ENCODE measurements around the gene CAB39.
A peak's percentile ranks its signal among the peaks of the same experiment; 100 is the strongest.

The CAB39 gene

DNA sequence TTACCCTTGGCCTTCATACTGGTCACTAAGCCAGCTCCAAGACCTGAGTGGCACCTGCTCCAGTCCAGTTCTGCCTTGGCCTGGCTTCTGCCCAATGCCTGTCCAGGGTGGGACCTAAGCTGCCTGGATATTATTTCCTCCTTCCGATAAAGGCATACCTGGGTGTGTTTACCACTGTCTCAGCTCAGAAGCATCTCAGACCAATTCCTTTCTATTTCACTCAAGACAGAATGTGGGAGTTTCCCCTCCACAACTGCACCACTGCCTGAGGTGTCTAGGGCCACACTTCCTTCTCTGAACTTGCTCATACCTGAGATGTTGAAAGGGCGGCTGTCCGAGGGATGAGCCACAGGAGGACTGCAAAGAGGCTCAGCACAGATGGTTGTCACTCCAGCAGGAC lies 18.4 kb upstream of the CAB39 start:
- Histone ChIP-seq H3K27ac (ENCODE audit: low read length, poor library complexity, severe bottlenecking) (no peak overlapping the region), H2AFZ (ENCODE audit: low read depth, low read length) (no peak overlapping the region), H3K9me3 (ENCODE audit: control insufficient read depth, low read length) (no peaks in the 10 kb centered on the region), H2BK15ac (ENCODE audit: low read depth, poor library complexity, severe bottlenecking) (no peak overlapping the region), H3K23ac (ENCODE audit: low read length in 2 of 2) (no peak overlapping the region), H4K91ac (ENCODE audit: low read length) (no peak overlapping the region), H3K4ac (ENCODE audit: low read depth in 1 of 2, low read length in 2 of 2) (no peak overlapping the region), H3K18ac (ENCODE audit: low read depth in 1 of 2, low read length in 2 of 2) (peak overlapping the region in 1 of 2 experiments; percentile 11), H3K79me1 (replicated peaks; ENCODE audit: low read length, poor library complexity, severe bottlenecking) (no peaks in the 10 kb centered on the region), H3K4me2 (ENCODE audit: low read length, poor library complexity, severe bottlenecking) (no peak overlapping the region), H3K4me1 (ENCODE audit: control insufficient read depth, insufficient read depth, low read depth, low read length) (peaks cover 11% of the 10 kb centered on the region), H3K9ac (ENCODE audit: low read length) (no peak overlapping the region), H2BK12ac (ENCODE audit: low read length in 2 of 2) (no peak overlapping the region), H3K14ac (ENCODE audit: low read length in 2 of 2) (no peak overlapping the region), H4K8ac (ENCODE audit: low read length) (no peak overlapping the region), H2AK5ac (ENCODE audit: low read length, severe bottlenecking) (no peak overlapping the region), H2BK120ac (ENCODE audit: low read depth, low read length) (no peak overlapping the region), H3K36me3 (ENCODE audit: control insufficient read depth in 1 of 2, insufficient read depth in 2 of 2, low read depth in 1 of 2, low read length in 2 of 2) (no peaks in the 10 kb centered on the region), H3K4me3 (ENCODE audit: insufficient read depth in 1 of 2, low read depth in 1 of 2, low read length in 2 of 2) (no peak overlapping the region), H2BK5ac (ENCODE audit: low read depth, low read length, poor library complexity, severe bottlenecking) (no peak overlapping the region), H3K27me3 (ENCODE audit: control insufficient read depth in 1 of 2, insufficient read depth in 1 of 2, low read length in 2 of 2) (no peaks in the 10 kb centered on the region)
- 97% methylated on average over 3 of the region's 3 CpGs for WGBS
- DNase-seq: no peak

DNA sequence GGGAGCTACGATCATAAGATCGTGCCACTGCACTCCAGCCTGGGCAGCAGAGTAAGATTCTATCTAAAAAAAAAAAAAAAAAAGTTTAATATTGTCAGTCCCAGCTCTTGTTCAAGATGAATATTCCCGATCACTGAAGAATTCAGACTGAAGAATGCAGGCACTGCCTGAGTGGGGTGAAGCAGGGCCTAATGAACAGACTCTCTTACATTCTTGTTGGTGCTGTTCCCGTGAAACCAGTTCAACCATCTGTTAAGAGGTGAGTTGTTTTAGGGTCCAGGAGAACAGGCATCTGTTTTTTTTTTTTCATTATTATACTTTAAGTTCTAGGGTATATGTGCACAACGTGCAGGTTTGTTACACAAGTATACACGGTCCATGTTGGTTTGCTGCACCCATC lies 17.1 kb upstream of the CAB39 start:
- Histone ChIP-seq H3K9me3 (ENCODE audit: control insufficient read depth, low read length) (no peaks in the 10 kb centered on the region), H2AFZ (ENCODE audit: low read depth, low read length) (no peak overlapping the region), H3K4ac (ENCODE audit: low read depth in 1 of 2, low read length in 2 of 2) (no peak overlapping the region), H3K14ac (ENCODE audit: low read length in 2 of 2) (no peak overlapping the region), H3K36me3 (ENCODE audit: control insufficient read depth in 1 of 2, insufficient read depth in 2 of 2, low read depth in 1 of 2, low read length in 2 of 2) (no peaks in the 10 kb centered on the region), H3K27me3 (ENCODE audit: control insufficient read depth in 1 of 2, insufficient read depth in 1 of 2, low read length in 2 of 2) (no peaks in the 10 kb centered on the region), H2AK5ac (ENCODE audit: low read length, severe bottlenecking) (no peak overlapping the region), H2BK5ac (ENCODE audit: low read depth, low read length, poor library complexity, severe bottlenecking) (no peak overlapping the region), H4K91ac (ENCODE audit: low read length) (no peak overlapping the region), H3K4me1 (ENCODE audit: control insufficient read depth, insufficient read depth, low read depth, low read length) (peaks cover 8% of the 10 kb centered on the region), H2BK120ac (ENCODE audit: low read depth, low read length) (no peak overlapping the region), H3K23ac (ENCODE audit: low read length in 2 of 2) (no peak overlapping the region), H3K79me1 (replicated peaks; ENCODE audit: low read length, poor library complexity, severe bottlenecking) (no peaks in the 10 kb centered on the region), H3K4me2 (ENCODE audit: low read length, poor library complexity, severe bottlenecking) (no peak overlapping the region), H3K9ac (ENCODE audit: low read length) (no peak overlapping the region), H2BK12ac (ENCODE audit: low read length in 2 of 2) (no peak overlapping the region), H4K8ac (ENCODE audit: low read length) (no peak overlapping the region), H3K27ac (ENCODE audit: low read length, poor library complexity, severe bottlenecking) (no peak overlapping the region), H3K18ac (ENCODE audit: low read depth in 1 of 2, low read length in 2 of 2) (no peak overlapping the region), H3K4me3 (ENCODE audit: insufficient read depth in 1 of 2, low read depth in 1 of 2, low read length in 2 of 2) (no peak overlapping the region), H2BK15ac (ENCODE audit: low read depth, poor library complexity, severe bottlenecking) (no peak overlapping the region)
- 96% methylated on average over 4 of the region's 6 CpGs for WGBS
- no peak for DNase-seq

DNA sequence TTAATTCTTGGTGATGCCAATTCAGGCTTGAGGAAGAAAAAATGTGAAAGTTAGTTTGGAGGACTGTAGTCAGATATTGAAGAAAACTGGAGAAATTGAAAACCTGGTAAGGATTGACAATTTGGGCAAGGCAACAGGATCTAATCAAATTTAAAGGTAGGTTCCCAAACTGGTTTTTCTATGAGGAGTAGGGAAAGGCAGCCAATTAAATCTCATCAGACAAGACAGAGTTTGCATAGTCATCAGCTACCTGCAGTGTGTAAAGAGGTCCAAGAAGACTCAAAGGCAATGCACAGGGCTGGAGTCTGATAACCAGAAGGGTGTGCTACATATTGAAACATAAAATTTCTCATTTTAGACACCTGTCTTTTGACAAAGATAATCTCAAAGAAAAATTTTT lies 16.0 kb upstream of the CAB39 start:
- H2AFZ ChIP-seq (ENCODE audit: low read depth, low read length): no peak overlapping the region
- H3K18ac ChIP-seq (ENCODE audit: low read depth in 1 of 2, low read length in 2 of 2): no peak overlapping the region
- no peak for DNase-seq
- H3K14ac ChIP-seq (ENCODE audit: low read length in 2 of 2): no peak overlapping the region
- H4K91ac ChIP-seq (ENCODE audit: low read length): no peak overlapping the region
- no peaks in the 10 kb centered on the region for H3K79me1 ChIP-seq (replicated peaks; ENCODE audit: low read length, poor library complexity, severe bottlenecking)
- no peak overlapping the region for H3K9ac ChIP-seq (ENCODE audit: low read length)
- no peaks in the 10 kb centered on the region for H3K36me3 ChIP-seq (ENCODE audit: control insufficient read depth in 1 of 2, insufficient read depth in 2 of 2, low read depth in 1 of 2, low read length in 2 of 2)
- no peak overlapping the region for H3K4ac ChIP-seq (ENCODE audit: low read depth in 1 of 2, low read length in 2 of 2)
- no peak overlapping the region for H3K23ac ChIP-seq (ENCODE audit: low read length in 2 of 2)
- no peaks in the 10 kb centered on the region for H3K9me3 ChIP-seq (ENCODE audit: control insufficient read depth, low read length)
- H3K4me3 ChIP-seq (ENCODE audit: insufficient read depth in 1 of 2, low read depth in 1 of 2, low read length in 2 of 2): no peak overlapping the region
- no peak overlapping the region for H2AK5ac ChIP-seq (ENCODE audit: low read length, severe bottlenecking)
- no peaks in the 10 kb centered on the region for H3K4me1 ChIP-seq (ENCODE audit: control insufficient read depth, insufficient read depth, low read depth, low read length)
- H2BK15ac ChIP-seq (ENCODE audit: low read depth, poor library complexity, severe bottlenecking): no peak overlapping the region
- H2BK120ac ChIP-seq (ENCODE audit: low read depth, low read length): no peak overlapping the region
- no peak overlapping the region for H4K8ac ChIP-seq (ENCODE audit: low read length)
- no peak overlapping the region for H2BK5ac ChIP-seq (ENCODE audit: low read depth, low read length, poor library complexity, severe bottlenecking)
- no peak overlapping the region for H3K27ac ChIP-seq (ENCODE audit: low read length, poor library complexity, severe bottlenecking)
- H3K4me2 ChIP-seq (ENCODE audit: low read length, poor library complexity, severe bottlenecking): no peak overlapping the region
- no peak overlapping the region for H2BK12ac ChIP-seq (ENCODE audit: low read length in 2 of 2)
- no peaks in the 10 kb centered on the region for H3K27me3 ChIP-seq (ENCODE audit: control insufficient read depth in 1 of 2, insufficient read depth in 1 of 2, low read length in 2 of 2)

DNA sequence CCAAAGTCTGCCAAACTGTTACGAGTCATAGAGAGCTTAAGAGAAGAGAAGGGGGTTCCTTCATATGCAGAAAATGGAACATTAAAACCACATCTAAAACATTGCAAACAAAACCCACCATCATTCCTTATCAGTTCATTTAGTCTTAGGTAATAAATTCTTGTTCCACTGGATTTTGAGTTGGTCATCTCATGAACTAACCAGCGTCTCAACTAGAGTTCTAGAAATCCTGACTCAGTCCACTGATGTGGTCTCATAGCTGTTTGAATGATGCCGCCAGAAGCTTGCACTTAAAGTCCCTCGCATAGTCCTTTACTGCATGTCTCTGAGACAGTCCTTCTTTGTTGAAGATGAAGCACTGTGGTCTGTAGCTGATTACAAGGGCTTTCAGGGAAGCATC lies 15.0 kb upstream of the CAB39 start:
- Histone ChIP-seq H2AK5ac (ENCODE audit: low read length, severe bottlenecking) (no peak overlapping the region), H2BK15ac (ENCODE audit: low read depth, poor library complexity, severe bottlenecking) (no peak overlapping the region), H3K79me1 (replicated peaks; ENCODE audit: low read length, poor library complexity, severe bottlenecking) (no peaks in the 10 kb centered on the region), H3K27me3 (ENCODE audit: control insufficient read depth in 1 of 2, insufficient read depth in 1 of 2, low read length in 2 of 2) (no peaks in the 10 kb centered on the region), H3K4me1 (ENCODE audit: control insufficient read depth, insufficient read depth, low read depth, low read length) (no peaks in the 10 kb centered on the region), H2BK12ac (ENCODE audit: low read length in 2 of 2) (no peak overlapping the region), H2BK5ac (ENCODE audit: low read depth, low read length, poor library complexity, severe bottlenecking) (no peak overlapping the region), H4K8ac (ENCODE audit: low read length) (no peak overlapping the region), H3K14ac (ENCODE audit: low read length in 2 of 2) (no peak overlapping the region), H3K18ac (ENCODE audit: low read depth in 1 of 2, low read length in 2 of 2) (no peak overlapping the region), H2AFZ (ENCODE audit: low read depth, low read length) (no peak overlapping the region), H3K4me3 (ENCODE audit: insufficient read depth in 1 of 2, low read depth in 1 of 2, low read length in 2 of 2) (no peak overlapping the region), H4K91ac (ENCODE audit: low read length) (no peak overlapping the region), H3K27ac (ENCODE audit: low read length, poor library complexity, severe bottlenecking) (no peak overlapping the region), H3K36me3 (ENCODE audit: control insufficient read depth in 1 of 2, insufficient read depth in 2 of 2, low read depth in 1 of 2, low read length in 2 of 2) (no peaks in the 10 kb centered on the region), H3K23ac (ENCODE audit: low read length in 2 of 2) (no peak overlapping the region), H3K9me3 (ENCODE audit: control insufficient read depth, low read length) (no peaks in the 10 kb centered on the region), H3K4me2 (ENCODE audit: low read length, poor library complexity, severe bottlenecking) (no peak overlapping the region), H3K4ac (ENCODE audit: low read depth in 1 of 2, low read length in 2 of 2) (no peak overlapping the region), H3K9ac (ENCODE audit: low read length) (no peak overlapping the region), H2BK120ac (ENCODE audit: low read depth, low read length) (no peak overlapping the region)
- DNase-seq: no peak
- WGBS: 88% methylated on average over 3 of the region's 4 CpGs
